Measurements from ENCODE around the gene TEK.

Gene TEK

GRCh38 chr9:27145143-27145542 lies 36.1 kb downstream of the TEK start:
- Histone ChIP-seq H3K27ac (no peak overlapping the region), H2AFZ (no peak overlapping the region), H3K79me2 (no peaks in the 10 kb centered on the region), H3K27me3 (ENCODE audit: control insufficient read depth, insufficient read depth, low read length) (no peaks in the 10 kb centered on the region), H3K4me3 (ENCODE audit: low read depth, low read length) (no peak overlapping the region), H3K4me2 (ENCODE audit: low read length) (no peak overlapping the region), H3K36me3 (ENCODE audit: control insufficient read depth, insufficient read depth, low read length) (no peaks in the 10 kb centered on the region), H3K9ac (no peak overlapping the region), H3K9me3 (ENCODE audit: control insufficient read depth, low read length) (no peaks in the 10 kb centered on the region), H3K4me1 (no peaks in the 10 kb centered on the region)
- no peak for TF ChIP-seq CTCF (IDR thresholded peaks at IDR 0.05)

GRCh38 chr9:27149651-27150050 lies 40.6 kb downstream of the TEK start:
- no peak for TF ChIP-seq CTCF (IDR thresholded peaks at IDR 0.05)

GRCh38 chr9:27150746-27151406 lies 41.9 kb downstream of the TEK start:
- H3K9ac ChIP-seq: no peak overlapping the region
- TF ChIP-seq CTCF (IDR thresholded peaks at IDR 0.05): no peak
- no peak overlapping the region for H3K4me3 ChIP-seq (ENCODE audit: low read depth, low read length)
- H3K79me2 ChIP-seq: no peaks in the 10 kb centered on the region
- no peaks in the 10 kb centered on the region for H3K27me3 ChIP-seq (ENCODE audit: control insufficient read depth, insufficient read depth, low read length)
- H3K27ac ChIP-seq: no peak overlapping the region
- no peaks in the 10 kb centered on the region for H3K4me1 ChIP-seq
- no peak overlapping the region for H2AFZ ChIP-seq
- H3K9me3 ChIP-seq (ENCODE audit: control insufficient read depth, low read length): no peaks in the 10 kb centered on the region
- H3K36me3 ChIP-seq (ENCODE audit: control insufficient read depth, insufficient read depth, low read length): no peaks in the 10 kb centered on the region
- H3K4me2 ChIP-seq (ENCODE audit: low read length): no peak overlapping the region

More at GRCh38 chr9:27149651-27150050, 40.6 kb downstream of the TEK start:
- Histone ChIP-seq H3K4me3 (ENCODE audit: low read depth, low read length) (no peak overlapping the region), H3K9me3 (ENCODE audit: control insufficient read depth, low read length) (no peaks in the 10 kb centered on the region), H3K4me2 (ENCODE audit: low read length) (no peak overlapping the region), H3K27ac (no peak overlapping the region), H3K9ac (no peak overlapping the region), H3K79me2 (no peaks in the 10 kb centered on the region), H3K4me1 (no peaks in the 10 kb centered on the region), H3K27me3 (ENCODE audit: control insufficient read depth, insufficient read depth, low read length) (no peaks in the 10 kb centered on the region), H2AFZ (no peak overlapping the region), H3K36me3 (ENCODE audit: control insufficient read depth, insufficient read depth, low read length) (no peaks in the 10 kb centered on the region)

GRCh38 chr9:27151693-27152404 lies 42.8 kb downstream of the TEK start:
- Histone ChIP-seq H3K79me2 (no peaks in the 10 kb centered on the region), H3K9me3 (ENCODE audit: control insufficient read depth, low read length) (no peaks in the 10 kb centered on the region), H3K27me3 (ENCODE audit: control insufficient read depth, insufficient read depth, low read length) (no peaks in the 10 kb centered on the region), H3K36me3 (ENCODE audit: control insufficient read depth, insufficient read depth, low read length) (no peaks in the 10 kb centered on the region), H3K27ac (no peak overlapping the region), H2AFZ (no peak overlapping the region), H3K4me2 (ENCODE audit: low read length) (no peak overlapping the region), H3K9ac (no peak overlapping the region), H3K4me3 (ENCODE audit: low read depth, low read length) (no peak overlapping the region), H3K4me1 (no peaks in the 10 kb centered on the region)
- TF ChIP-seq CTCF (IDR thresholded peaks at IDR 0.05): no peak

GRCh38 chr9:27152405-27152718 lies 43.3 kb downstream of the TEK start:
- no peaks in the 10 kb centered on the region for H3K27me3 ChIP-seq (ENCODE audit: control insufficient read depth, insufficient read depth, low read length)
- no peak overlapping the region for H3K27ac ChIP-seq
- no peaks in the 10 kb centered on the region for H3K79me2 ChIP-seq
- H3K9me3 ChIP-seq (ENCODE audit: control insufficient read depth, low read length): no peaks in the 10 kb centered on the region
- no peak overlapping the region for H3K9ac ChIP-seq
- no peak overlapping the region for H2AFZ ChIP-seq
- no peak overlapping the region for H3K4me3 ChIP-seq (ENCODE audit: low read depth, low read length)
- H3K4me2 ChIP-seq (ENCODE audit: low read length): no peak overlapping the region
- no peaks in the 10 kb centered on the region for H3K36me3 ChIP-seq (ENCODE audit: control insufficient read depth, insufficient read depth, low read length)
- TF ChIP-seq CTCF (IDR thresholded peaks at IDR 0.05): no peak
- no peaks in the 10 kb centered on the region for H3K4me1 ChIP-seq
